ENCODE data around the gene SUSD5.

DNA sequence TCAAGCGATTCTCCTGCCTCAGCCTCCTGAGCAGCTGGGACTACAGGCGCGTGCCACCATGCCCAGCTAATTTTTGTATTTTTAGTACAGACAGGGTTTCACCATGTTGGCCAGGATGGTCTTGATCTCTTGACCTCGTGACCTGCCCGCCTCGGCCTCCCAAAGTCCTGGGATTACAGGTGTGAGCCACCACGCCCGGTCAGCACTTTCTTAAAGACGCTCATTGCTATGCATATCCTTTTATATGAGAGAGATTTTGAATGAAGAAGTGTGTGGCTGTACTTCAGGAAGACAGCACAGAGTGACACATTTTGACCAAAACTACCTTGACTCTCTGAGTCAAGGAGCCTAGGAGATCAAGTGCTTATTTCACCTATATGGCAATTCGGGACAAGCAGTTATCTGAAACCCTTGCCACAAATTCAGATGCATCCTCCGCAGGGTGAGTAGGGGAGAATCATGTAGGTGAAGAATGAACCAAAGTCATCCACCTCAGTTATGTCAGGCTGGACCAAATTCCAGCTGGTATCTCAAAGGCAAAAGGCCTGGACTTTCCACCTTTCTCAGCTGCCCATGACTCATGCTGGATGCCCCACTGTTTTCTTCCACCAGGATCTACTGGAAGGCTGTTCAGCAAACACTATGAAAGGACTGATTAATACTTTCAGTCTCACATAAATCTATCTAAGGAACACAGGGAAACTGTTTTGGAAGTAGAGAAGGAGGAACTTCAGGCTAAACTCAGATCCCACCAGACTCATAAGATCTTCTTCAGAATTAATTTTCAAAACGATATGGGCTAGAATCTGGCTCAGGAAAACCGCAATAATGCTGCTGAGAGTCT, 31.9 kb downstream of the SUSD5 start:
- no peak for TF ChIP-seq TAF1 (CRISPR knock-in tag; IDR thresholded peaks at IDR 0.05)
- peak; percentile 96 for TF ChIP-seq JUND (CRISPR knock-in tag; IDR thresholded peaks at IDR 0.05)
- 0 out of 2 replicates have a peak, but pooled peaks have one; percentile 18 for TF ChIP-seq ZNF335 (CRISPR knock-in tag; IDR thresholded peaks at IDR 0.05)
- no peak for TF ChIP-seq ZNF878 (CRISPR knock-in tag; IDR thresholded peaks at IDR 0.05)
- TF ChIP-seq, protein P1, sequence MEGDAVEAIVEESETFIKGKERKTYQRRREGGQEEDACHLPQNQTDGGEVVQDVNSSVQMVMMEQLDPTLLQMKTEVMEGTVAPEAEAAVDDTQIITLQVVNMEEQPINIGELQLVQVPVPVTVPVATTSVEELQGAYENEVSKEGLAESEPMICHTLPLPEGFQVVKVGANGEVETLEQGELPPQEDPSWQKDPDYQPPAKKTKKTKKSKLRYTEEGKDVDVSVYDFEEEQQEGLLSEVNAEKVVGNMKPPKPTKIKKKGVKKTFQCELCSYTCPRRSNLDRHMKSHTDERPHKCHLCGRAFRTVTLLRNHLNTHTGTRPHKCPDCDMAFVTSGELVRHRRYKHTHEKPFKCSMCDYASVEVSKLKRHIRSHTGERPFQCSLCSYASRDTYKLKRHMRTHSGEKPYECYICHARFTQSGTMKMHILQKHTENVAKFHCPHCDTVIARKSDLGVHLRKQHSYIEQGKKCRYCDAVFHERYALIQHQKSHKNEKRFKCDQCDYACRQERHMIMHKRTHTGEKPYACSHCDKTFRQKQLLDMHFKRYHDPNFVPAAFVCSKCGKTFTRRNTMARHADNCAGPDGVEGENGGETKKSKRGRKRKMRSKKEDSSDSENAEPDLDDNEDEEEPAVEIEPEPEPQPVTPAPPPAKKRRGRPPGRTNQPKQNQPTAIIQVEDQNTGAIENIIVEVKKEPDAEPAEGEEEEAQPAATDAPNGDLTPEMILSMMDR (CRISPR knock-in tag; IDR thresholded peaks at IDR 0.05): no peak
- TF ChIP-seq ZBTB38 (CRISPR knock-in tag; IDR thresholded peaks at IDR 0.05): no peak
